ENCODE results near the gene DENND11.
A peak's percentile ranks its signal among the peaks of the same experiment; 100 is the strongest.

Gene DENND11

GRCh38 chr7:141702047-141702567 is at the start of gene DENND11:
DENND11 (minus strand) TSS chr7:141702166; CDS start chr7:141702153, 13 bp downstream.
- peak; percentile 59 for DNase-seq

- no peak for DNase-seq
These were observed 46.4 kb upstream of the DENND11 start for GRCh38 chr7:141748396-141748795.

- no peak for DNase-seq
These were observed 42.2 kb upstream of the DENND11 start for GRCh38 chr7:141744131-141744530.

- no peak for DNase-seq
These were observed 40.3 kb upstream of the DENND11 start for GRCh38 chr7:141742229-141742628.

GRCh38 chr7:141739250-141739649 is 37.3 kb upstream of the DENND11 start:
- DNase-seq, result no peak

GRCh38 chr7:141738592-141739013 is 36.6 kb upstream of the DENND11 start:
- DNase-seq, result no peak

- peak; percentile 93 for DNase-seq
These were observed 36.0 kb upstream of the DENND11 start, which contains the start of gene SSBP1 for GRCh38 chr7:141737836-141738591. SSBP1 (plus strand) TSS chr7:141738358; CDS start chr7:141739167, 809 bp downstream.

- peak; percentile 9 for DNase-seq
These were observed 35.3 kb upstream of the DENND11 start for GRCh38 chr7:141737118-141737835.

- DNase-seq, result no peak
These were observed 29.6 kb upstream of the DENND11 start for GRCh38 chr7:141731476-141732149.

- DNase-seq, result no peak
These were observed 27.1 kb upstream of the DENND11 start for GRCh38 chr7:141729020-141729419.

- DNase-seq, result no peak
These were observed 20.6 kb upstream of the DENND11 start for GRCh38 chr7:141722529-141722928.

- DNase-seq, result no peak
These were observed 15.5 kb upstream of the DENND11 start for GRCh38 chr7:141717450-141717849.

- no peak for DNase-seq
These were observed 14.1 kb upstream of the DENND11 start for GRCh38 chr7:141715794-141716689.

GRCh38 chr7:141715018-141715417 is 13.1 kb upstream of the DENND11 start:
- DNase-seq, result no peak

- DNase-seq, result no peak
These were observed 12.6 kb upstream of the DENND11 start for GRCh38 chr7:141714571-141714970.

- no peak for DNase-seq
These were observed 11.9 kb upstream of the DENND11 start for GRCh38 chr7:141713890-141714289.

- DNase-seq, result no peak
These were observed 10.8 kb upstream of the DENND11 start for GRCh38 chr7:141712603-141713255.

GRCh38 chr7:141710301-141710700 is 8.3 kb upstream of the DENND11 start:
- DNase-seq, result no peak

GRCh38 chr7:141709749-141710148 is 7.8 kb upstream of the DENND11 start:
- DNase-seq, result no peak

GRCh38 chr7:141709318-141709717 is 7.4 kb upstream of the DENND11 start:
- no peak for DNase-seq

GRCh38 chr7:141708351-141708750 is 6.4 kb upstream of the DENND11 start, which contains the start of gene WEE2:
WEE2 (plus strand) TSS chr7:141708353; CDS start chr7:141708759, 406 bp downstream.
- no peak for DNase-seq

Measured in activated naive CD4-positive, alpha-beta T cell treated with Interleukin-2 at 50 U/mL for 16 hours (primary cell).